ENCODE results near the gene RGS13.

GRCh38 chr1:192595299-192595698, 40.6 kb upstream of the RGS13 start:
- TF ChIP-seq CTCF (conservative IDR thresholded peaks at IDR 0.05; ENCODE audit: low read depth in 2 of 2): no peak
- no peak for TF ChIP-seq ZNF114 (CRISPR knock-in tag; IDR thresholded peaks at IDR 0.05)
